GM12892 (cell line): ENCODE results near the gene C17orf113.

Source experiments
- POLR2A ChIP-seq: IDR thresholded peaks from 2 replicates; pipeline ENCODE4 v1.6.1; 2011; ENCODE audit warnings: low read depth, low read length, control low read depth
- POLR2AphosphoS5 ChIP-seq: IDR thresholded peaks from 2 replicates; pipeline ENCODE4 v1.6.1; 2011; ENCODE audit warnings: low read depth, low read length, control low read depth

DNA sequence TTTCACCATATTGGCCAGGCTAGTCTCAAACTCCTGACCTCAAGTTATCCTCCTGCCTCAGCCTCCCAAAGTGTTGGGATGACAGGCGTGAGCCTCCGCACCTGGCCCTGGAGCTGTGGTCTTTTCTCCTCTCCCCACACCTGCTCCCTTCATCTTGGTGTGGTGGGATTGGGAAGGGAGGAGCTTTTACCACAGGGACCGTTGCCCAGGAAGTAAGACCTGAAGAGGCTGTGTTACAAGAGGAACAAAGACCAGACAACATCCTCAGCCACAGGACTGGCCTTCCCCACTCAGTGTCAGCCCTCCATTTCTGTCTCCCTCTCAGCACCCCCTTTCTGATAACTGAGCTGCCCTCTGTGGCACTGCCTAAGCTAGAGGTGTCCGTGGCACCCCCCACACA is 9.4 kb upstream of the C17orf113 start:
- no peak for TF ChIP-seq POLR2A
- no peak for TF ChIP-seq POLR2AphosphoS5
